HCT116 (cell line): ENCODE results near the gene LCOR. TPM values are rescaled to one million over a fixed set of nuclear protein-coding genes. Genes with fewer than 3 reads are reported as not detected.

ENCODE experiments used
- ATAC-seq: fragments of 200-7000 bp; cut with Tn5 transposase; 2 replicates; pipeline ENCODE4 v1.9.1; 2020; ENCODE audit warnings: mild to moderate bottlenecking, moderate library complexity
- BruUV-seq: library from RNA; stranded (reverse); fragments of 400-500 nt; replicated peaks from 2 replicates; lab custom pipeline; 2021; lab: Mats Ljungman, UMichigan
- CTCF ChIA-PET: fragments of 300-600 bp; sonication (Branson Sonifier 250); formaldehyde crosslinking; loops from one replicate; lab custom pipeline; 2021; ENCODE audit warnings: antibody characterized with exemption; lab: Charles Lee
- POLR2A ChIA-PET: fragments of 300-600, 350-600 bp; sonication (Branson Sonifier 250); formaldehyde crosslinking; loops from one replicate; lab custom pipeline; 2021; ENCODE audit warnings: antibody characterized with exemption; lab: Charles Lee
- RAD21 ChIA-PET, 2 experiments: fragments of 300-600 bp; sonication (Branson Sonifier 250); formaldehyde crosslinking; loops; one replicate each; lab custom pipeline; 2023; ENCODE audit warnings: low total read pairs in 2 of 2; ENCODE audit not compliant: uncharacterized antibody in 2 of 2, unreplicated experiment in 2 of 2, low non-redundant PET in 1 of 2; lab: Charles Lee
- DNase-seq: peaks from one replicate; pipeline ENCODE4 v3.0.0-alpha.2; 2010; ENCODE audit warnings: low read depth, low spot score
- H2AFZ ChIP-seq: fragments of 200-600 bp; shearing (Covaris generic), sonication (generic); 2 replicates; pipeline ENCODE4 v1.6.1; 2017; ENCODE audit warnings: low read depth, mixed run types, mixed read lengths, antibody characterized with exemption, low read length; ENCODE audit not compliant: poor library complexity, severe bottlenecking
- H3K27ac ChIP-seq: 2 replicates; pipeline ENCODE4 v1.5.1; 2012; ENCODE audit warnings: low read depth, low read length
- H3K27me3 ChIP-seq: fragments of 200-600 bp; sonication (generic); 2 replicates; pipeline ENCODE4 v1.6.1; 2016; ENCODE audit warnings: mixed run types, low read length, mixed read lengths; ENCODE audit not compliant: insufficient read depth
- H3K36me3 ChIP-seq, 2 experiments: fragments of 200-500 bp in 1 of 2; fragments of 200-600 bp in 1 of 2; sonication (Bioruptor generic) in 1 of 2; sonication (generic) in 1 of 2; 2 replicates each; pipeline versions ENCODE4 v1.5.1 to v1.6.1; 2014 to 2016; ENCODE audit warnings: low read length in 2 of 2, inconsistent platforms in 1 of 2, mixed read lengths in 1 of 2, mixed run types in 1 of 2; ENCODE audit not compliant: insufficient read depth in 2 of 2, control insufficient read depth in 1 of 2
- H3K4me1 ChIP-seq, 2 experiments: fragments of 200-600 bp in 1 of 2; sonication (generic) in 1 of 2; 2 replicates each; pipeline versions ENCODE4 v1.5.1 to v1.6.1; 2012 to 2017; ENCODE audit warnings: low read length in 2 of 2, inconsistent platforms in 1 of 2, mild to moderate bottlenecking in 1 of 2, mixed read lengths in 1 of 2, mixed run types in 1 of 2, moderate library complexity in 1 of 2; ENCODE audit not compliant: insufficient read depth in 2 of 2, control insufficient read depth in 1 of 2
- H3K4me2 ChIP-seq: fragments of 200-600 bp; sonication (generic); 2 replicates; pipeline ENCODE4 v1.6.1; 2017; ENCODE audit warnings: mixed run types, low read length, mixed read lengths
- H3K4me3 ChIP-seq, 2 experiments: fragments of 200-600 bp in 1 of 2; sonication (generic) in 1 of 2; replicated peaks in 1 of 2; 2 replicates each; pipeline ENCODE4 v1.5.1; 2011 to 2016; ENCODE audit warnings: low read length in 2 of 2, control low read depth in 1 of 2, low read depth in 1 of 2, mild to moderate bottlenecking in 1 of 2, mixed read lengths in 1 of 2, mixed run types in 1 of 2
- H3K79me2 ChIP-seq: fragments of 200-600 bp; sonication (generic); 2 replicates; pipeline ENCODE4 v1.6.1; 2017; ENCODE audit warnings: mild to moderate bottlenecking, mixed run types, low read length, moderate library complexity, mixed read lengths; ENCODE audit not compliant: insufficient read depth
- H3K9ac ChIP-seq: fragments of 200-600 bp; sonication (generic); 2 replicates; pipeline ENCODE4 v1.6.1; 2016; ENCODE audit warnings: low read length, mixed read lengths
- H3K9me2 ChIP-seq: fragments of 200-600 bp; sonication (generic), shearing (Covaris generic); 2 replicates; pipeline ENCODE4 v1.6.1; 2017; ENCODE audit warnings: mixed run types, mild to moderate bottlenecking, moderate library complexity; ENCODE audit not compliant: insufficient read depth
- H3K9me3 ChIP-seq, 2 experiments: fragments of 200-500 bp in 1 of 2; fragments of 200-600 bp in 1 of 2; sonication (Bioruptor generic) in 1 of 2; sonication (generic) in 1 of 2; 2 replicates each; pipeline ENCODE4 v1.6.1; 2014 to 2017; ENCODE audit warnings: low read length in 2 of 2, mixed read lengths in 2 of 2, inconsistent platforms in 1 of 2, low read depth in 1 of 2, mild to moderate bottlenecking in 1 of 2, mixed run types in 1 of 2, moderate library complexity in 1 of 2; ENCODE audit not compliant: control insufficient read depth in 1 of 2, insufficient read depth in 1 of 2
- H4K20me1 ChIP-seq: fragments of 200-600 bp; sonication (generic), shearing (Covaris generic); 2 replicates; pipeline ENCODE4 v1.6.1; 2017; ENCODE audit warnings: mixed run types, mild to moderate bottlenecking, moderate library complexity; ENCODE audit not compliant: insufficient read depth
- EGR1 ChIP-seq: IDR thresholded peaks from 2 replicates; pipeline ENCODE4 v1.6.1; 2012; ENCODE audit warnings: low read depth
- ELF1 ChIP-seq: IDR thresholded peaks from 2 replicates; pipeline ENCODE4 v1.6.1; 2012; ENCODE audit warnings: low read depth, borderline replicate concordance
- EZH2 ChIP-seq: fragments of 200-600 bp; sonication (generic); IDR thresholded peaks from 2 replicates; pipeline ENCODE4 v1.6.1; 2017; ENCODE audit warnings: antibody characterized with exemption, mixed run types
- POLR2A ChIP-seq: IDR thresholded peaks from 2 replicates; pipeline ENCODE4 v1.7.0; 2011; ENCODE audit warnings: borderline replicate concordance; ENCODE audit not compliant: insufficient read depth, insufficient read length; ENCODE audit errors: extremely low read depth
- RAD21 ChIP-seq: IDR thresholded peaks from 2 replicates; pipeline ENCODE4 v1.6.1; 2012; ENCODE audit warnings: low read depth, mild to moderate bottlenecking
- SIN3A ChIP-seq: IDR thresholded peaks from 2 replicates; pipeline ENCODE4 v1.6.1; 2012; ENCODE audit warnings: low read depth
- SRF ChIP-seq: IDR thresholded peaks from 2 replicates; pipeline ENCODE4 v1.6.1; 2012; ENCODE audit warnings: low read depth
- TCF7L2 ChIP-seq: IDR thresholded peaks from 2 replicates; pipeline ENCODE4 v1.7.0; 2011; ENCODE audit warnings: borderline replicate concordance, inconsistent platforms; ENCODE audit not compliant: insufficient read depth, insufficient read length; ENCODE audit errors: extremely low read depth
- YY1 ChIP-seq: IDR thresholded peaks from 2 replicates; pipeline ENCODE4 v1.6.1; 2011; ENCODE audit warnings: low read length, low read depth, moderate library complexity, mild to moderate bottlenecking; ENCODE audit not compliant: insufficient replicate concordance; ENCODE audit errors: extremely low read depth
- ZBTB33 ChIP-seq: IDR thresholded peaks from 2 replicates; pipeline ENCODE4 v1.6.1; 2011; ENCODE audit warnings: mild to moderate bottlenecking, low read length, moderate library complexity; ENCODE audit not compliant: insufficient replicate concordance; ENCODE audit errors: extremely low read depth
- ZFX ChIP-seq: fragments of 450-650 bp; IDR thresholded peaks from 2 replicates; pipeline ENCODE4 v1.6.1; 2017
- ZNF274 ChIP-seq: fragments of 200-500 bp; sonication (Bioruptor generic); IDR thresholded peaks from 2 replicates; pipeline ENCODE4 v1.6.1; 2014; ENCODE audit warnings: mild to moderate bottlenecking, low read depth, low read length, inconsistent platforms
- intact Hi-C: fragments of 100-400 bp; cut with micrococcal nuclease; formaldehyde crosslinking; loops from 2 replicates; pipeline ENCODE4 v1.10.0; 2022
- total RNA-seq: library from RNA; stranded (reverse); gene quantifications from one replicate; pipeline ENCODE4 v1.2.1, GENCODE V29; 2021; ENCODE audit not compliant: unreplicated experiment
- TF ChIP-seq, protein P1 (sequence below): IDR thresholded peaks from 2 replicates; pipeline ENCODE4 v1.6.1; 2012
- TF ChIP-seq, protein P2 (sequence below), 3 experiments: fragments of 200-600 bp in 1 of 3; sonication (generic) in 1 of 3; IDR thresholded peaks in 2 of 3; conservative IDR thresholded peaks in 1 of 3; 2 replicates each; pipeline ENCODE4 v1.5.1; 2012 to 2017; ENCODE audit warnings: low read depth in 2 of 3, low read length in 2 of 3, antibody characterized with exemption in 1 of 3, borderline replicate concordance in 1 of 3, control low read depth in 1 of 3, mild to moderate bottlenecking in 1 of 3, mixed read lengths in 1 of 3, mixed run types in 1 of 3, moderate library complexity in 1 of 3; ENCODE audit not compliant: insufficient read depth in 1 of 3

LCOR gene
- total RNA-seq, 1 experiment from 2014 or later: 59.9 TPM

- ChIA-PET RAD21 (no interaction called here), POLR2A (no interaction called here), CTCF (no interaction called here)
- H4K20me1 ChIP-seq: no peaks in the 10 kb centered on the region
- no peaks in the 10 kb centered on the region for H3K36me3 ChIP-seq
- H3K79me2 ChIP-seq: no peaks in the 10 kb centered on the region
- H3K4me1 ChIP-seq: no peaks in the 10 kb centered on the region
- TF ChIP-seq EGR1 (no peak), ZNF274 (no peak), POLR2A (no peak), ZBTB33 (no peak), EZH2 (no peak), SIN3A (no peak), ZFX (no peak)
- TF ChIP-seq, protein P1, sequence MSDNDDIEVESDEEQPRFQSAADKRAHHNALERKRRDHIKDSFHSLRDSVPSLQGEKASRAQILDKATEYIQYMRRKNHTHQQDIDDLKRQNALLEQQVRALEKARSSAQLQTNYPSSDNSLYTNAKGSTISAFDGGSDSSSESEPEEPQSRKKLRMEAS: no peak
- H3K9me3 ChIP-seq: peaks cover 6 to 12% of the 10 kb centered on the region in 2 experiments; a peak in 2 of 4 replicates
- H3K27me3 ChIP-seq: no peaks in the 10 kb centered on the region
- H3K27ac ChIP-seq: no peak overlapping the region
- H2AFZ ChIP-seq: no peak overlapping the region
- DNase-seq (no peak), ATAC-seq (no peak)
- H3K4me3 ChIP-seq: no peak overlapping the region
- BruUV-seq: no TSS peak
- no peak overlapping the region for H3K4me2 ChIP-seq
- H3K9ac ChIP-seq: no peak overlapping the region
- no peaks in the 10 kb centered on the region for H3K9me2 ChIP-seq
- intact Hi-C loops: no loop called here
These were observed 175.3 kb downstream of the LCOR start for GRCh38 chr10:97007417-97007816.

DNA sequence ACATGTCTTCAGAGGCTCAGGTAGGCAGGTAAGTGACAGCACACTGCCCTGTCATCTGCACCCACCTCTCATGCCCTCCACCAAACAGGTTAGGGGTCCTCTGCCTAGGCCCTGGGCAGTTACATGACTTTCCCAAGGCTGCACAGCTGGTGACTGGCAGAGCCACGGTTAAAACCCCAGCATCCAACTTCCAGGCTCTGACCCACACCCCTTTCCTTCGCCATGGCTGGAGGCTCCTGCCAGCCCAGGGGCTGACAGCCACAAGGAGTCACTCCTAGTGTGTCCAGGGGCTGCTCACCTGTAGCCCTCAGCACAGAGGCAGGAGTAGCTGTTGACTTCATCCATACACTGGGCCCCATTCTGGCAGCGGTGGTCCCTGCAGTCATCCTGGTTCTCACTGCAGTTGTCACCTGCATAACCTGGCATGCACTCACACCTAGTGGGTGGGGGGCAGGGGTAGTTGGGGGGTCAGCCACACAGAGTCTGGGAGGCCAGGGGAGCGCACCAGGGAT, 178.7 kb downstream of the LCOR start:
- ChIA-PET CTCF (interaction anchor here (0.8 to 1.7 kb wide), 2 partner anchors 13 to 15 kb away, joined by 3 to 4 read pairs; no protein-coding TSS in a partner anchor), POLR2A (no interaction called here), RAD21 (no interaction called here)
- Histone ChIP-seq H3K27ac (no peak overlapping the region), H3K36me3 (no peaks in the 10 kb centered on the region), H3K4me2 (no peak overlapping the region), H3K9me3 (peaks cover 6 to 12% of the 10 kb centered on the region in 2 experiments; a peak in 2 of 4 replicates), H3K9me2 (no peaks in the 10 kb centered on the region), H4K20me1 (no peaks in the 10 kb centered on the region), H3K79me2 (no peaks in the 10 kb centered on the region), H3K27me3 (no peaks in the 10 kb centered on the region), H3K9ac (no peak overlapping the region), H3K4me3 (no peak overlapping the region), H2AFZ (no peak overlapping the region), H3K4me1 (no peaks in the 10 kb centered on the region)
- DNase-seq (no peak), ATAC-seq (no peak)
- intact Hi-C loops: no loop called here
- BruUV-seq: no TSS peak
- TF ChIP-seq YY1 (no peak), SIN3A (no peak), ZBTB33 (no peak), SRF (no peak), RAD21 (no peak), TCF7L2 (no peak), ELF1 (no peak)
- TF ChIP-seq, protein P2, sequence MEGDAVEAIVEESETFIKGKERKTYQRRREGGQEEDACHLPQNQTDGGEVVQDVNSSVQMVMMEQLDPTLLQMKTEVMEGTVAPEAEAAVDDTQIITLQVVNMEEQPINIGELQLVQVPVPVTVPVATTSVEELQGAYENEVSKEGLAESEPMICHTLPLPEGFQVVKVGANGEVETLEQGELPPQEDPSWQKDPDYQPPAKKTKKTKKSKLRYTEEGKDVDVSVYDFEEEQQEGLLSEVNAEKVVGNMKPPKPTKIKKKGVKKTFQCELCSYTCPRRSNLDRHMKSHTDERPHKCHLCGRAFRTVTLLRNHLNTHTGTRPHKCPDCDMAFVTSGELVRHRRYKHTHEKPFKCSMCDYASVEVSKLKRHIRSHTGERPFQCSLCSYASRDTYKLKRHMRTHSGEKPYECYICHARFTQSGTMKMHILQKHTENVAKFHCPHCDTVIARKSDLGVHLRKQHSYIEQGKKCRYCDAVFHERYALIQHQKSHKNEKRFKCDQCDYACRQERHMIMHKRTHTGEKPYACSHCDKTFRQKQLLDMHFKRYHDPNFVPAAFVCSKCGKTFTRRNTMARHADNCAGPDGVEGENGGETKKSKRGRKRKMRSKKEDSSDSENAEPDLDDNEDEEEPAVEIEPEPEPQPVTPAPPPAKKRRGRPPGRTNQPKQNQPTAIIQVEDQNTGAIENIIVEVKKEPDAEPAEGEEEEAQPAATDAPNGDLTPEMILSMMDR (IDR thresholded peaks at IDR 0.05 in 2 of 3, conservative IDR thresholded peaks at IDR 0.05 in 1 of 3; ENCODE audit: borderline replicate concordance in 1 of 3, insufficient read depth in 1 of 3, low read depth in 2 of 3, low read length in 2 of 3): no peak
